Measurements from ENCODE around the gene ERMP1. TPM values are rescaled to one million over a fixed set of nuclear protein-coding genes. Genes with fewer than 3 reads are reported as not detected.

ERMP1 gene, protein sequence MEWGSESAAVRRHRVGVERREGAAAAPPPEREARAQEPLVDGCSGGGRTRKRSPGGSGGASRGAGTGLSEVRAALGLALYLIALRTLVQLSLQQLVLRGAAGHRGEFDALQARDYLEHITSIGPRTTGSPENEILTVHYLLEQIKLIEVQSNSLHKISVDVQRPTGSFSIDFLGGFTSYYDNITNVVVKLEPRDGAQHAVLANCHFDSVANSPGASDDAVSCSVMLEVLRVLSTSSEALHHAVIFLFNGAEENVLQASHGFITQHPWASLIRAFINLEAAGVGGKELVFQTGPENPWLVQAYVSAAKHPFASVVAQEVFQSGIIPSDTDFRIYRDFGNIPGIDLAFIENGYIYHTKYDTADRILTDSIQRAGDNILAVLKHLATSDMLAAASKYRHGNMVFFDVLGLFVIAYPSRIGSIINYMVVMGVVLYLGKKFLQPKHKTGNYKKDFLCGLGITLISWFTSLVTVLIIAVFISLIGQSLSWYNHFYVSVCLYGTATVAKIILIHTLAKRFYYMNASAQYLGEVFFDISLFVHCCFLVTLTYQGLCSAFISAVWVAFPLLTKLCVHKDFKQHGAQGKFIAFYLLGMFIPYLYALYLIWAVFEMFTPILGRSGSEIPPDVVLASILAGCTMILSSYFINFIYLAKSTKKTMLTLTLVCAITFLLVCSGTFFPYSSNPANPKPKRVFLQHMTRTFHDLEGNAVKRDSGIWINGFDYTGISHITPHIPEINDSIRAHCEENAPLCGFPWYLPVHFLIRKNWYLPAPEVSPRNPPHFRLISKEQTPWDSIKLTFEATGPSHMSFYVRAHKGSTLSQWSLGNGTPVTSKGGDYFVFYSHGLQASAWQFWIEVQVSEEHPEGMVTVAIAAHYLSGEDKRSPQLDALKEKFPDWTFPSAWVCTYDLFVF
- 9.4 and 23.4 TPM in 2 replicates for total RNA-seq

GRCh38 chr9:5832538-5833529 lies at the start of gene ERMP1:
ERMP1 (minus strand) TSS chr9:5833117; CDS start chr9:5833027, 90 bp downstream.

Other genes with a start within 250 kb of the ERMP1 start
- gene RIC1, start 204.0 kb downstream of the ERMP1 start, total RNA-seq = 31.4 and 47.9 TPM in 2 replicates
- gene MLANA, start 57.8 kb upstream of the ERMP1 start, total RNA-seq = not detected in 2 replicates
- gene RANBP6, start 182.5 kb upstream of the ERMP1 start, total RNA-seq = 32.7 and 47.5 TPM in 2 replicates

Measured in regular cardiac myocyte (primary cell).